HG02610 (cell line): Measurements from ENCODE around the gene GPANK1.

Experiments used
- ATAC-seq: cut with Tn5 transposase; IDR thresholded peaks from one replicate; pipeline ENCODE4 v1.9.1; 2021; ENCODE audit warnings: mild to moderate bottlenecking, moderate library complexity; ENCODE audit not compliant: unreplicated experiment

The GPANK1 gene

GRCh38 chr6:31642798-31643570, 21.8 kb downstream of the GPANK1 start:
- no peak for ATAC-seq

- no peak for ATAC-seq
Measured at GRCh38 chr6:31641370-31641769, 23.4 kb downstream of the GPANK1 start.

GRCh38 chr6:31640612-31641011, 24.2 kb downstream of the GPANK1 start:
- ATAC-seq, result no peak

- ATAC-seq, result no peak
Measured at GRCh38 chr6:31639449-31639861, 25.3 kb downstream of the GPANK1 start.

- no peak for ATAC-seq
Measured at GRCh38 chr6:31639043-31639442, 25.8 kb downstream of the GPANK1 start.

- no peak for ATAC-seq
Measured at GRCh38 chr6:31636698-31637596, 27.9 kb downstream of the GPANK1 start.

GRCh38 chr6:31634969-31635575, 29.7 kb downstream of the GPANK1 start:
- ATAC-seq, result no peak

- no peak for ATAC-seq
Measured at GRCh38 chr6:31634131-31634530, 30.7 kb downstream of the GPANK1 start.

GRCh38 chr6:31633447-31633846, 31.4 kb downstream of the GPANK1 start:
- ATAC-seq, result no peak

GRCh38 chr6:31632279-31632946, 32.4 kb downstream of the GPANK1 start:
- no peak for ATAC-seq

- ATAC-seq, result no peak
Measured at GRCh38 chr6:31631681-31632278, 33.0 kb downstream of the GPANK1 start.

- ATAC-seq, result no peak
Measured at GRCh38 chr6:31631209-31631608, 33.6 kb downstream of the GPANK1 start.

- no peak for ATAC-seq
Measured at GRCh38 chr6:31630177-31630934, 34.4 kb downstream of the GPANK1 start.

- no peak for ATAC-seq
Measured at GRCh38 chr6:31629014-31629413, 35.8 kb downstream of the GPANK1 start.

GRCh38 chr6:31627690-31628287, 37.0 kb downstream of the GPANK1 start:
- ATAC-seq, result no peak

GRCh38 chr6:31626952-31627351, 37.8 kb downstream of the GPANK1 start:
- ATAC-seq, result no peak

GRCh38 chr6:31624070-31624469, 40.7 kb downstream of the GPANK1 start:
- ATAC-seq, result no peak

GRCh38 chr6:31622684-31623091, 42.1 kb downstream of the GPANK1 start:
- no peak for ATAC-seq

GRCh38 chr6:31621991-31622390, 42.8 kb downstream of the GPANK1 start:
- no peak for ATAC-seq
